GM18507 (cell line): ENCODE data around the gene KCNMA1.

Experiments used
- DNase-seq: peaks from one replicate; pipeline ENCODE4 v3.0.0; 2011; ENCODE audit warnings: low read depth; ENCODE audit not compliant: insufficient read length; ENCODE audit errors: extremely low spot score
- FAIRE-seq: peaks from 2 replicates; lab custom pipeline; 2011; peaks lifted over from hg19 to GRCh38; lab: Jason Lieb, UNC

KCNMA1 gene

GRCh38 chr10:77444041-77444440, 193.6 kb downstream of the KCNMA1 start:
- FAIRE-seq, result no peak
- DNase-seq, result no peak

GRCh38 chr10:77442699-77443189, 194.9 kb downstream of the KCNMA1 start:
- FAIRE-seq (no peak), DNase-seq (no peak)

GRCh38 chr10:77441353-77442166, 196.0 kb downstream of the KCNMA1 start:
- FAIRE-seq (no peak), DNase-seq (no peak)

GRCh38 chr10:77436257-77436975, 201.2 kb downstream of the KCNMA1 start:
- FAIRE-seq (no peak), DNase-seq (no peak)

GRCh38 chr10:77433546-77433945, 204.1 kb downstream of the KCNMA1 start:
- FAIRE-seq (no peak), DNase-seq (no peak)

GRCh38 chr10:77431980-77432797, 205.4 kb downstream of the KCNMA1 start:
- DNase-seq (no peak), FAIRE-seq (no peak)

- FAIRE-seq, result no peak
- DNase-seq, result no peak
Measured at GRCh38 chr10:77431209-77431611, 206.4 kb downstream of the KCNMA1 start.

- DNase-seq (no peak), FAIRE-seq (no peak)
Measured at GRCh38 chr10:77430530-77430929, 207.1 kb downstream of the KCNMA1 start.

- FAIRE-seq (no peak), DNase-seq (no peak)
Measured at GRCh38 chr10:77428691-77429395, 208.8 kb downstream of the KCNMA1 start.

GRCh38 chr10:77424257-77424656, 213.4 kb downstream of the KCNMA1 start:
- FAIRE-seq, result no peak
- DNase-seq, result no peak

GRCh38 chr10:77422491-77423338, 214.9 kb downstream of the KCNMA1 start:
- no peak for DNase-seq
- no peak for FAIRE-seq

GRCh38 chr10:77421591-77421990, 216.0 kb downstream of the KCNMA1 start:
- FAIRE-seq, result no peak
- DNase-seq, result no peak

- FAIRE-seq, result no peak
Measured at GRCh38 chr10:77420947-77421523, 216.6 kb downstream of the KCNMA1 start.

GRCh38 chr10:77419979-77420378, 217.6 kb downstream of the KCNMA1 start:
- no peak for DNase-seq
- no peak for FAIRE-seq

More at GRCh38 chr10:77420947-77421523, 216.6 kb downstream of the KCNMA1 start:
- DNase-seq, result no peak

- FAIRE-seq, result no peak
- DNase-seq, result no peak
Measured at GRCh38 chr10:77419056-77419455, 218.6 kb downstream of the KCNMA1 start.

- no peak for DNase-seq
- FAIRE-seq, result no peak
Measured at GRCh38 chr10:77417806-77418640, 219.6 kb downstream of the KCNMA1 start.

- FAIRE-seq, result no peak
- DNase-seq, result no peak
Measured at GRCh38 chr10:77417359-77417758, 220.2 kb downstream of the KCNMA1 start.
